Osteoblast (primary cell): ENCODE measurements around the gene SERPINB5. TPM values are rescaled to one million over a fixed set of nuclear protein-coding genes. Genes with fewer than 3 reads are reported as not detected.

Experiments used
- DNase-seq: peaks from one replicate; pipeline ENCODE4 v3.0.0; 2011; ENCODE audit warnings: low spot score, mixed read lengths; ENCODE audit not compliant: insufficient read length; ENCODE audit errors: missing footprints
- H2AFZ ChIP-seq: 2 replicates; pipeline ENCODE4 v1.6.0; 2011; ENCODE audit warnings: mild to moderate bottlenecking, low read length
- H3K27ac ChIP-seq: 2 replicates; pipeline ENCODE4 v1.5.1; 2011; ENCODE audit warnings: mild to moderate bottlenecking, low read depth, low read length, moderate library complexity
- H3K27me3 ChIP-seq: 2 replicates; pipeline ENCODE4 v1.6.0; 2012; ENCODE audit warnings: mild to moderate bottlenecking, control low read depth, inconsistent platforms, low read length, moderate library complexity; ENCODE audit not compliant: insufficient read depth
- H3K36me3 ChIP-seq: 2 replicates; pipeline ENCODE4 v1.5.1; 2011; ENCODE audit warnings: mild to moderate bottlenecking, low read length, control low read depth, moderate library complexity; ENCODE audit not compliant: insufficient read depth
- H3K4me1 ChIP-seq: 2 replicates; pipeline ENCODE4 v1.5.1; 2011; ENCODE audit warnings: mild to moderate bottlenecking, low read length, control low read depth, moderate library complexity; ENCODE audit not compliant: insufficient read depth
- H3K4me2 ChIP-seq: 2 replicates; pipeline ENCODE4 v1.6.0; 2011; ENCODE audit warnings: mild to moderate bottlenecking, low read length; ENCODE audit not compliant: insufficient read depth
- H3K4me3 ChIP-seq: fragments of 200-600 bp; sonication (generic); 3 replicates; pipeline ENCODE4 v1.5.1; 2012; ENCODE audit warnings: mild to moderate bottlenecking, low read length, inconsistent platforms; ENCODE audit not compliant: insufficient read depth
- H3K79me2 ChIP-seq: 2 replicates; pipeline ENCODE4 v1.6.0; 2012; ENCODE audit warnings: mild to moderate bottlenecking, low read length, control low read depth, inconsistent platforms; ENCODE audit not compliant: insufficient read depth
- H3K9me3 ChIP-seq: 2 replicates; pipeline ENCODE4 v1.5.1; 2011; ENCODE audit warnings: low read depth, low read length, control low read depth
- H4K20me1 ChIP-seq: 2 replicates; pipeline ENCODE4 v1.6.0; 2012; ENCODE audit warnings: mild to moderate bottlenecking, low read length, control low read depth; ENCODE audit not compliant: insufficient read depth
- total RNA-seq: library from RNA; depleted of rRNA; stranded (reverse); fragments of >200 nt; gene quantifications from 2 replicates; pipeline ENCODE4 v1.2.3, GENCODE V29; 2012
- TF ChIP-seq, protein P1 (sequence below): IDR thresholded peaks from 2 replicates; pipeline ENCODE4 v1.5.1; 2011; ENCODE audit warnings: mild to moderate bottlenecking, low read depth, low read length, moderate library complexity; ENCODE audit errors: extremely low read depth

SERPINB5 gene
- total RNA-seq, 1 donor = not detected

DNA sequence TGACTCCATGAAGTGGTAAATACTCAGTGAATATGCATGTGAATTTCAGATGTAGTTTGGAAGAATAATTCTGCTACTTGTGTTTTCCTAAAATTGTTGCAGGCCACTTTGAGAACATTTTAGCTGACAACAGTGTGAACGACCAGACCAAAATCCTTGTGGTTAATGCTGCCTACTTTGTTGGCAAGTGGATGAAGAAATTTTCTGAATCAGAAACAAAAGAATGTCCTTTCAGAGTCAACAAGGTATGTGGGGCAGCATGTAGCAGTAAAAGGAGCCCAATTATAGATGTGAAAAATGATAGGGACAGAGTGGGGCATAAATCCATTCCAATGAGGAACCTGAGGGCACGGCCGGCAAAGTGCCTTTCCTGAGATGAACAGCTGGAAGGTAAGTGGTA lies 16.1 kb downstream of the SERPINB5 start:
- Histone ChIP-seq H3K4me3 (no peak overlapping the region), H2AFZ (no peak overlapping the region), H3K27ac (no peak overlapping the region), H4K20me1 (no peaks in the 10 kb centered on the region), H3K36me3 (no peaks in the 10 kb centered on the region), H3K4me1 (no peaks in the 10 kb centered on the region), H3K9me3 (no peaks in the 10 kb centered on the region), H3K27me3 (peaks cover 9% of the 10 kb centered on the region), H3K4me2 (no peak overlapping the region), H3K79me2 (no peaks in the 10 kb centered on the region)
- TF ChIP-seq, protein P1, sequence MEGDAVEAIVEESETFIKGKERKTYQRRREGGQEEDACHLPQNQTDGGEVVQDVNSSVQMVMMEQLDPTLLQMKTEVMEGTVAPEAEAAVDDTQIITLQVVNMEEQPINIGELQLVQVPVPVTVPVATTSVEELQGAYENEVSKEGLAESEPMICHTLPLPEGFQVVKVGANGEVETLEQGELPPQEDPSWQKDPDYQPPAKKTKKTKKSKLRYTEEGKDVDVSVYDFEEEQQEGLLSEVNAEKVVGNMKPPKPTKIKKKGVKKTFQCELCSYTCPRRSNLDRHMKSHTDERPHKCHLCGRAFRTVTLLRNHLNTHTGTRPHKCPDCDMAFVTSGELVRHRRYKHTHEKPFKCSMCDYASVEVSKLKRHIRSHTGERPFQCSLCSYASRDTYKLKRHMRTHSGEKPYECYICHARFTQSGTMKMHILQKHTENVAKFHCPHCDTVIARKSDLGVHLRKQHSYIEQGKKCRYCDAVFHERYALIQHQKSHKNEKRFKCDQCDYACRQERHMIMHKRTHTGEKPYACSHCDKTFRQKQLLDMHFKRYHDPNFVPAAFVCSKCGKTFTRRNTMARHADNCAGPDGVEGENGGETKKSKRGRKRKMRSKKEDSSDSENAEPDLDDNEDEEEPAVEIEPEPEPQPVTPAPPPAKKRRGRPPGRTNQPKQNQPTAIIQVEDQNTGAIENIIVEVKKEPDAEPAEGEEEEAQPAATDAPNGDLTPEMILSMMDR = no peak
- no peak for DNase-seq

- no peak overlapping the region for H3K4me3 ChIP-seq
- no peaks in the 10 kb centered on the region for H3K79me2 ChIP-seq
- no peak overlapping the region for H2AFZ ChIP-seq
- H3K4me1 ChIP-seq = no peaks in the 10 kb centered on the region
- TF ChIP-seq, protein P1 = no peak
- no peaks in the 10 kb centered on the region for H3K9me3 ChIP-seq
- no peaks in the 10 kb centered on the region for H4K20me1 ChIP-seq
- no peak overlapping the region for H3K4me2 ChIP-seq
- H3K27ac ChIP-seq = no peak overlapping the region
- no peaks in the 10 kb centered on the region for H3K36me3 ChIP-seq
- H3K27me3 ChIP-seq = peaks cover 5% of the 10 kb centered on the region
- DNase-seq = no peak
Measured at GRCh38 chr18:63495675-63496074, 18.9 kb downstream of the SERPINB5 start.

DNA sequence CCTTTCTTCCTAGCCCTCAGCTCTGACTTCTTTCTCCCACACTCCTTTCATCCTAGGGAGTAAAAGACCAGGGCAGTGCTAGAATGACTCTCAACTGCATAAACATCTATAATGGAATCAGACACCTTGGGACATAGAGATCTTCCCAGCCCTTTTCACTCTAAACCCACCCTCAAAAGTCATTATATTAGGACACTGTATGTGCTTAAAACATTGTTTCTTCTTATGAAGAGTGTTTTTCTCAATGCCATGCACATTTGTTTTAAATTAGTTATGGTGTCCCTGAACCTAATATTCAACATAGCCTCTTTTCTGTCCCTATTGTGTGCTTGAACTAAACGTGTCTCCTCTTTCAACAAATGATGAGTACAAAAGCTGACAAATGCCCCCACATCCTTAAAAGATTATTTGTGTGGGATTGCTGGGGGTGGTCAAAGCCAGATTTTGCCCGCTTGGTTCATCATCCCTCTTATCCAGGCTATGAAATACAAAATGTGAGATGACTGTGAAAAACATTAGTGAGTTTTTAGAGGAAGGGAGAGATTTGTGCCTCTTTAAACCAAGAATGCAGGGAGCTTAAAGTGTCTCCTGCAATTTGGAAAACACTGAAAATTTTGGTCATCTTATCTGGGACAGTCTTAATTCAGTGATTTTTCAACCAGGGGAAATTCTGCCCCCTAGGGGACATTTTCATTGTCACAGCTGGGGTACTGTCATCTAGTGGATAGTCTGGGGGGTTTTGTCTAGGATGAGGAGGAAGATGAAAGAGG lies 29.0 kb downstream of the SERPINB5 start:
- TF ChIP-seq, protein P1 = peak; percentile 70
- Histone ChIP-seq H4K20me1 (no peaks in the 10 kb centered on the region), H3K36me3 (no peaks in the 10 kb centered on the region), H3K9me3 (no peaks in the 10 kb centered on the region), H3K4me3 (no peak overlapping the region), H3K27ac (no peak overlapping the region), H3K4me1 (no peaks in the 10 kb centered on the region), H3K4me2 (no peak overlapping the region), H2AFZ (no peak overlapping the region), H3K27me3 (peaks cover 7% of the 10 kb centered on the region), H3K79me2 (no peaks in the 10 kb centered on the region)
- DNase-seq = peak; percentile 78

DNA sequence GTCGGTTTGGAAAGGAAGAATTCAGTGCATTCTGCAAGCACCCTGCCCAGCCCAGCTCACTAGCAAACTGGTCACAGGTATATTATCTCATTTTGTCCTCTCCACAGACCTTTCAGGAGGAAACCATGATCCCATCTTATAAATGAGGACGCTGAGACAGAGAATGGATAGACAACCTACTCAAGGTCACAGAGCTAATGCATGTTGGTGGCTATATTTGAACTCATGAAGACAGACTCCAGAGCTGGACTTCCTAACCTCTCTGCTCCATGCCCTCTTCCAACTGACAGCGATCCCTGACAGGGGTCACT lies 29.5 kb downstream of the SERPINB5 start:
- Histone ChIP-seq H3K27ac (no peak overlapping the region), H3K79me2 (no peaks in the 10 kb centered on the region), H3K4me2 (no peak overlapping the region), H4K20me1 (no peaks in the 10 kb centered on the region), H2AFZ (no peak overlapping the region), H3K27me3 (peaks cover 7% of the 10 kb centered on the region), H3K9me3 (no peaks in the 10 kb centered on the region), H3K4me1 (no peaks in the 10 kb centered on the region), H3K4me3 (no peak overlapping the region), H3K36me3 (no peaks in the 10 kb centered on the region)
- DNase-seq = no peak
- TF ChIP-seq, protein P1 = no peak
